Measurements from ENCODE around the gene AQP12B. TPM values are rescaled to one million over a fixed set of nuclear protein-coding genes. Genes with fewer than 3 reads are reported as not detected.
"Not testable (repeated sequence)": the region's sequence is repeated elsewhere in the genome, so short reads cannot be mapped to it uniquely, and the experiment has no call there.

AQP12B gene
- total RNA-seq, 1 donor from 2014 or later = not detected

GRCh38 chr2:240663546-240664190 lies 19.0 kb downstream of the AQP12B start:
- no peak overlapping the region for H3K4me3 Mint-ChIP-seq
- H3K27me3 Mint-ChIP-seq = peaks cover 36% of the 10 kb centered on the region
- H3K27ac Mint-ChIP-seq = no peak overlapping the region
- DNase-seq (no peak), ATAC-seq (ENCODE audit: low read depth) (no peak)
- H3K9me3 Mint-ChIP-seq = peaks cover 8% of the 10 kb centered on the region
- TF ChIP-seq CTCF (IDR thresholded peaks at IDR 0.05) = no peak
- ChIA-PET CTCF (no interaction called here), POLR2A (no interaction called here)
- H3K36me3 Mint-ChIP-seq (ENCODE audit: low read depth) = no peaks in the 10 kb centered on the region
- intact Hi-C loops (cut with micrococcal nuclease) = no loop called here
- H3K4me1 Mint-ChIP-seq = no peaks in the 10 kb centered on the region

DNA sequence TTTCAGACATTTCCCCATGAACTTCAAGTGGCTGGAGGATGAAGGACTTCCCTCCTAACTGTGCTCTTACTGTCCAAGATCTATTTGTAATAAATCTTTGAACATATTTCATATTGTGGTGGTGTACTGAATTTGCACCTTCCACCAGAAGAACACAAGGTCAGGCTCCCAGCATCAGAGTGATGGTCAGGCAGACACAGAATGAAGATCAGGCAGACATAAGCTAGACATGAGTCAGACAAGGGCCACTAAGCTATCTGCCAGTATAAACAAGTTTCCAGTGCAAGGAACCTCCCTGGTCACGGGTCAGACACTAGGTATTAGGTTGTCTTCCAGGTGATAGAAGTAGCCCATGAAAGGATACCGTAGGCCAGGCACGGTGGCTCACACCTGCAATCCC lies 20.0 kb downstream of the AQP12B start:
- H3K27ac Mint-ChIP-seq = no peak overlapping the region
- H3K4me3 Mint-ChIP-seq = no peak overlapping the region
- H3K4me1 Mint-ChIP-seq = no peaks in the 10 kb centered on the region
- ChIA-PET POLR2A (no interaction called here), CTCF (no interaction called here)
- H3K36me3 Mint-ChIP-seq (ENCODE audit: low read depth) = no peaks in the 10 kb centered on the region
- H3K27me3 Mint-ChIP-seq = peaks cover 34% of the 10 kb centered on the region
- no peak for TF ChIP-seq CTCF (IDR thresholded peaks at IDR 0.05)
- intact Hi-C loops (cut with micrococcal nuclease) = no loop called here
- no peak for ATAC-seq (ENCODE audit: low read depth)
- no peak for DNase-seq
- H3K9me3 Mint-ChIP-seq = peaks cover 8% of the 10 kb centered on the region

DNA sequence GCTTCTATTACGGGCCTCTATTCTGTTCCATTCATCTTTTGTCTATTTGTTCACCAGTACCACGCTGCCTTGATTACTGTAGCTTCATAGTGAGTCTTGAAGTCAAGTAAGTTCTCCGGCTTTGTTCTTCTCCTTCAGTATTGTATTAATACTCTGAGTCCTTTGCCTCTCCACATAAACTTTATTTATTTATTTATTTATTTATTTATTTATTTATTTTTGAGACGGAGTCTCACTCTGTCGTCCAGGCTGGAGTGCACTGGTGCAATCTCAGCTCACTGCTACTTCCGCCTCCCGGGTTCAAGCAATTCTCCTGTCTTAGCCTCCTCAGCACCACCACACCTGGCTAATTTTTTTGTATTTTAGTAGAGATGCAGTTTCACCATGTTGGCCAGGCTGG lies 22.8 kb downstream of the AQP12B start:
- H3K4me1 Mint-ChIP-seq; intact Hi-C loops (cut with micrococcal nuclease); H3K36me3 Mint-ChIP-seq (ENCODE audit: low read depth); H3K9me3 Mint-ChIP-seq; DNase-seq; H3K27ac Mint-ChIP-seq; H3K4me3 Mint-ChIP-seq; CTCF ChIA-PET; ATAC-seq (ENCODE audit: low read depth); POLR2A ChIA-PET: not testable (repeated sequence)
- H3K27me3 Mint-ChIP-seq = peaks cover 30% of the 10 kb centered on the region

DNA sequence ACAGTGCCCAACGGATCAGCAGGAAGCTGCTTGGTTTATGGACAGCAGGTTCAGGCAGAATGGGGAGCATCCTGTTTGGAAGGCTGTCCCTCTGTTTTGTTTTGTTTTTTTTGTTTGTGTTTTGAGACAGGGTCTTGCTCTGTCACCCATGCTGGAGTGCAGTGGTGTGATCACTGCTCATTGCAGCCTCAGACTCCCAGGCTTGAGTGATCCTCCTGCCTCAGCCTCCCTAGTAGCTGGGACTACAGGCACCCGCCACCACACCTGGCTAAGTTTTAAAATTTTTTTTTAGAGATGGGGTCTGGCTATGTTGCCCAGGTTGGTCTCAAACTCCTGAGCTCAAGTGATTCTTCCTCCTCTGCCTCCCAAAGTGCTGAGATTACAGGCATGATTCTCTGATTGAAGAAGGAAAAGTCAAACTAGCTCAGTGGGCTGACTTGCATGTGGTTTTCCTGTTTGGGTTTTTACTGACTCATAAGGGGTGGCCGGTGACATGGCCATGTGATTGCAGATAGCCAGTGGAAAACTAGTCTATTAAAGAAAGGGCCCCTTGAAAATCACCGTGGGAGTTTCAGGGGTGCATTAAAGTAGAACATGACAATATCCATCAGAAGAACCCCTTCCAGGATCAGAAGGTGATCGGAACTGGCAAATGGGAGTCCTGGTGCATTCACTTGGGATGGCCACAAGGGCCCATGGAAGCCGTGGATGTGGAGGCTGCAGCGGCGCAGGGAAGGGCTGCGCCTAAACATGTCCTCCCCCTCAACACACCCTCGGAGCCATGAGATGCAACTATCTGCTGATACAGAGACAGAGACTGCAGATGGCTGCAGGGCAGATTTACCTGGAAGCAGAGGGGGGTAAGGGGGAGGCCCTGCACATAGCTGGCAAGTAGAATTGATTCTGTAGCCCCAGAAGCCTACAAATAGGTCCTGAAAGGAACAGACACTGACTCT lies 26.5 kb downstream of the AQP12B start:
- POLR2A ChIA-PET = no interaction called here
- Mint-ChIP-seq H3K36me3 (ENCODE audit: low read depth) (no peaks in the 10 kb centered on the region), H3K4me3 (no peak overlapping the region), H3K27me3 (peaks cover 32% of the 10 kb centered on the region), H3K9me3 (no peaks in the 10 kb centered on the region), H3K4me1 (no peaks in the 10 kb centered on the region), H3K27ac (no peak overlapping the region)
- no peak for DNase-seq
- CTCF ChIA-PET = no interaction called here
- intact Hi-C loops (cut with micrococcal nuclease) = no loop called here
- ATAC-seq (ENCODE audit: low read depth) = no peak
- no peak for TF ChIP-seq CTCF (IDR thresholded peaks at IDR 0.05)

DNA sequence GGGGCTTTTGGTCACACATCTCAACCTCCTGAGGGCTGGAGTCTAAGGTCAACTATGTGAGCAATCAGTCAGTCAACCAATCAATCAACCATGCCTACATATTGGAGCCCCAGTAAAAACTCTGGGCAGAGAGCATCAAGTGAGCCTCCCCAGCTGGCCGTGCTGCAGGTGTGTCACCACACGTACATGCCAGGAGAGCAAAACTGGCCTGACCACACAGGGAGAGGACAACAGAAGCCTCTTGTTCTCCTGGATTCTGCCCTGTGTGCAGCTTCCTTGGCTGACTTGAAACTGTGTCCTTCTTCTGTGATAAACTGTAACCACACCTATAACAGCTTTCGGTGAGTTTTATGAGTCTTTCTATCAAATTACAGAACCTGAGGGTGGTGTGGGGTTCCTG lies 31.5 kb downstream of the AQP12B start:
- no peaks in the 10 kb centered on the region for H3K4me1 Mint-ChIP-seq
- CTCF ChIA-PET = no interaction called here
- H3K27me3 Mint-ChIP-seq = peaks cover 51% of the 10 kb centered on the region
- no peaks in the 10 kb centered on the region for H3K9me3 Mint-ChIP-seq
- no peak for TF ChIP-seq CTCF (IDR thresholded peaks at IDR 0.05)
- no peak overlapping the region for H3K4me3 Mint-ChIP-seq
- no peak for DNase-seq
- ATAC-seq (ENCODE audit: low read depth) = no peak
- no peaks in the 10 kb centered on the region for H3K36me3 Mint-ChIP-seq (ENCODE audit: low read depth)
- POLR2A ChIA-PET = no interaction called here
- intact Hi-C loops (cut with micrococcal nuclease) = no loop called here
- no peak overlapping the region for H3K27ac Mint-ChIP-seq
